NCI-H510A treated with DMSO at 0.1 percent for 48 hours (cell line): ENCODE results near the gene TANC1.

Experiments
- DNase-seq: peaks from one replicate; lab custom pipeline; 2025; lab: John Stamatoyannopoulos, UW

The TANC1 gene

DNA sequence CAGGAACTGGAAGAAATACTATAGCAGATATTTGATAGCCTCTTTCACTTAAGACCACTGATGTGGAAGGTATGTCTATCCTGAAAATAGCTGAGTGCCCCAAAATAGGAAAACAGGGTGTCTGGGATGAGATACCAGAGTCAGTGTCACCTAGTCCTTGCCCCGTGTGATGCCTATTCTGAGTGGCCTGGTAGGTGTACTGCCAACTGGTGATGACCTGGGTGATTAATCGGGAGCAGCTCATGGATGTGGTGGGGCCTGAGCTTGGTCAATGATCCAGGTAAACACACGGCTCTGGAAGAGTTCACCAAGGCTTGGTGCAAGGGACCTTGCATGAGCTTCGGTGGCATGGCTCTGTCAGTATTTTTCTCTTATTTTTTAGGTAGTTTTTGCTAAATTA lies 95.2 kb downstream of the TANC1 start:
- DNase-seq = no peak

DNA sequence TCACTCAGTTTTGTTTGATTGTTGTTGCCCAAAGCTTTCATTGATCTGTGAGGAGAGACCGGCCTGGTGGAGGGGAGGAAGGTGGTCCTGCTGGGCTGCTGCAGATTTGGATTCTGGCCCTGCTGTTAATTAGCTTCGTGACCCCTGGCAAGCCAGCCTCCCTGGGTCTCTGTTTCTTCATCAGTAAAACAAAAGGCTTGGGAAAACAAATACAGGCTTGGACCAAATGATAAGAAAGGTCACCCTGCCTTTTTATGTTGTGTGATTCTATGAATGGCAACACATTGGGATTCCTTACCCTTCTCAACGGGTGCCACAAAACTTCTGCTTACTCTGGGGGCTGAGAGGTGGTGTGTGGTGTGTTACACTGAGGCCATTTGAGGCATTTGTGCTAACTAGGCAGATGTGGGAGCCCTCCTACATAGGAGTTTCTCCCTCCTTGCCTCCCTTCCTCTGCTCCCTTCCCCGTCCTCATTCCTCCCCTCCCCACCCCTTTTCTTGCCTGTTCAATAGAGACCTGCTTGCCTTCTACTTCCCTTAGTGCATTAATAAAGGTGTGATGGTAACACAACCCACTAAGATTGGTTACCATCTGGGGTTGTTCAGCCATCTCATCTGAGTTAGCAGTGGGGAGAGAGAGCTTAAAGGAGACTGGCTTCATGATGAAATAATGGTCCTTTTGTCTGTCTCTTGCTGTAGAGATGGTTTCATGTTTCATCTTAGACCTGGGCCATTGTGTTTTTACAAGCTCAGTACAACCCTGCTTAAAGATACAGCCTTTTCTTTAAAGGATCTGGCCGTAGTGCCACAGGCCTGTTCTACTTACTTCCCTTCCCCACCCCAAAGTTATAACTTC lies 96.2 kb downstream of the TANC1 start:
- DNase-seq = no peak

DNA sequence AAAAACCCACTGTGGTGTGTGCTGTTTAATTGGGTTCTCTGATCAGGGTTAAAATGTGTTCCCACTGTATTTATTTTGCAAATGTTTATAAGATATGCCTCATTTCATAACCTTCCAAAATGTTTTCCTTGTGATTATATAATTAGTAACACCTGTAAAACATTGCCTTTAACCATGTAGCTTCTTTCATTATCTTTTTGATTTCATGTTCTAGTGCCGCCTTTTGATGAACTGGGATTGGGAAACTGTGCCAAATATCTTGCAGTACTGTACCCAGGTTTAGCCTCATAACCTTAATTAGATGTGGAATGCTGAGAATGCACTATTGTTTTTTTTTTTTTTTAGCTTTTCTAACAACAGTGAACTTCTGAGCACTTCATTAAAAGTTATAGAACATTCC lies 96.9 kb downstream of the TANC1 start:
- no peak for DNase-seq

DNA sequence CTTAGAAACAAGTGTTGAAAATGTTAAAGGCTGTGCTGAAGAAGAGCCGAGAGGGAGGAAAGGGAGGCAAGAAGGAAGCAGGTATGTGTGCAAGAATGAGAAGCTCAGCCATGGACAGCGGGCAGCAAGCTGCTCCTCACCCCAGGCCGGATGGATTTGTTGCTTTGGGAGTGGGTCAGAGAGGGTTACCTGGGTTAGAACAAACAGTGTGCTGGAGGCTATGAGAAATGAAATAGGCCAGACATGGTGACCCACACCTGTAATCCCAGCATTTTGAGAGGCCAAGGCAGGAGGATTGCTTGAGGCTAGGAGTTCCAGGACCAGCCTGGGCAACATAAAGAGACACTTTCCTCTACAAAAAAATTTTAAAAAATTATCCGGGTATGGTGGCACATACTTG lies 97.5 kb downstream of the TANC1 start:
- no peak for DNase-seq

DNA sequence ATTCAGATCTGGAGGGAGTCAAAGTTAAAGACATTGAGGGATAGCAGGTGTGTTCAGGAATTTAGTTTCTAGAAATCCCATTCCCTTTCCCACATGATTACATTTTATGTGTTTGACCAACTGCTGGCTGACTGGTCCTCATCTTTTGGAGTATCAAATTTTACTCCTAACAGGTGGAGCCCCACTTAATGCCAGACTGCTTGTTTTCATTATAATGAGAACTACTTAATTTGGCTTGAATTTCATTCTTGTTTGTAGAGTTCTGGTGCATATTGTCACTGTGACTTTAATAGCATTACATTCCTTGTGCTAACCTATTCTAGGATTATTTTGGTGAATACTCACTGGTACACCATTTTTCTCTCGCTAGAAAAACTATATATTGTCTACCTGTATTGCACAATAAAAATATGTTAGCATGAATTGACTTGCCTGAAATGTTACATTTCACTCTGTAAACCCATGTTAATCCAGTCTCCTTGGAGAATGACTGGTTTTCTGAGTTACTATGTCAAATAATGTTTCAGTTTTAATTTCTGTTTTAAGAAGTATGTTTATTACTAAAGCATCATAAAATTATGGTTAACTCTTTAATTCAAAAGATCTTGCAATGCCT lies 98.2 kb downstream of the TANC1 start:
- DNase-seq = no peak

DNA sequence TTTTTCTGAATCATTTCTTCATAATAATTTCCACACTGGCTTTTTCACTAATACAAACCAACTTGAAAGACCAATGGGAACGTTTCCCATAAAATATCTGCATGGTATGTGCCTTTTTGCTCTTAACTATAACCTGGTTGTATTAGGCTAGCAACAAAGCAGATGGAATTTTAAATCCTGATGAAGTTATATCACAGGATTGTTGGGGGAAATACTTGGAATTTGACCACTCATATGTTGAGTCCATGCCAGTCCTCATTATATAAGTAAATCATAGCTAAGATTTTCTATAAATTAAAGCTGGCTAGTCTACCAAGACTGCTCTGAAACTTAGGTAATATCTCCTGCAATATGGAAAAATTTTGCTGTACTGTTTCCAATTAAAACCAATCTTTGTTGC lies 99.5 kb downstream of the TANC1 start:
- no peak for DNase-seq

DNA sequence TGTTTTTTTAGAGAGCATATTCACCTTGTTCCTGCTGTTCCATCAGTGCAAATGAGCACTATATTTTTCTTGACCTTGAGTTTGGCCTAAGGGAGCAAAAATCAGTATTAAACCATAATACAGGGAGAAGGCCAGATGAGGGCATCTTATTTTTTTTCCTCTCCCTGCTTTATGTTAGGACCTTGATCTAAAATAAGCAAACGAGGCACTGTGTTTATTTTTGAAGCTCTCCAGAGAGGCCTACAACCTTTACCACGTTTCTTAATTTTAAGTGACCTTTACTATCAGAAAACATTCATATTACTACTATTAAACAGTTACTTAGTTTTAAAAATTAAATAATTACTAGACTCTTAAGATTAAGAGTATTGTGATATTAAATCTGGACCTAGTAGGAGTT lies 100.8 kb downstream of the TANC1 start:
- no peak for DNase-seq

DNA sequence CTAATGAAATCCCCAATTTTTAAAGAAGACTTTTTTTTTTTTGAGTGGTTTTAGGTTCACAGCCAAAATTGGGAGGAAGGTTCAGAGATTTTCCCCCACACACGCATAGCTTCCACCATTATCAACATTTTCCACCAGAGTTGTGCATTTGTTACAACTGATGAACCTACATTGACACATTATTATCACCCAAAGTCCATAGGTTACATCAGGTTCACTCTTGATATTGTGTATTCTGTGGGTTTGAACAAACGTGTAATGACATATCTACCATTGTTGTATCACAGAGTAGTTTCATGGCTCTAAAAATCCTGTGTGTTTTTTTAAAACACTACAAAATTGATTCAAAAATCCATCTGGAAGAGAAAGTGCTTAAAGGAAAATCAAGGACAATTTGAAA lies 101.8 kb downstream of the TANC1 start:
- DNase-seq = no peak

DNA sequence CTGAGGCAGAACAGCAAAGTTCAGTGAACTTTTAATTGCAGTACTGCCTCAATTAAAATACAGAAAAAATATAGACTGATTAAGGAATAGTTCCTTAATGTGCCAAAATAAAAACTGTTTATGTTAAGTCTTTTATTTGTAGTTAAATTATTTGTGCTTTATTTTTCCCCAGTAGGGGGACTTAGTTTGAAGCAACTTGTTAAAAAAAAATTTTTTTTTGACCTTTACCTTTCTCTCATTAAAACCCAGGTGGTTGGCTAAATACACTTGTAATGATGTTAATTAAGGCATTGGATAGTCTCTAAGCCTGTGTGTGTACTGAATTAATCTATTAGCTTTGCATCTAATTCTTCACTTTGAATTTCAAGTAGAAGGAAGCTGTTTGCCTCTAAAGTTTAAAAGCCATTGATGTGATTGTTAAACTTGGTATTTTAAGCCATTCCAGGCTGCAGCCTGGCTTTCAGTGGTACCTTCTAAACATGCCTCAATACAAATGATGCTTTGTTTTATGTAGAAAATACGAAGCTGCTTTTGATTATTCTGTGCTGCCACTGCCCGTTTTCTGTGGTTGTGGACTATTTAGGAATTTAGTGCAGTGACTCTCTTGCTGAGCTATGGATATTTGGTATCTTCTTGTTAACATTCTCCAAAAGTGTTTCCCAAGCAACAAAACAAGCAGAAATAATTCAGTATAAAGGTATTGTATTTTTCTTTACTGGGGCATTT lies 102.9 kb downstream of the TANC1 start:
- no peak for DNase-seq

DNA sequence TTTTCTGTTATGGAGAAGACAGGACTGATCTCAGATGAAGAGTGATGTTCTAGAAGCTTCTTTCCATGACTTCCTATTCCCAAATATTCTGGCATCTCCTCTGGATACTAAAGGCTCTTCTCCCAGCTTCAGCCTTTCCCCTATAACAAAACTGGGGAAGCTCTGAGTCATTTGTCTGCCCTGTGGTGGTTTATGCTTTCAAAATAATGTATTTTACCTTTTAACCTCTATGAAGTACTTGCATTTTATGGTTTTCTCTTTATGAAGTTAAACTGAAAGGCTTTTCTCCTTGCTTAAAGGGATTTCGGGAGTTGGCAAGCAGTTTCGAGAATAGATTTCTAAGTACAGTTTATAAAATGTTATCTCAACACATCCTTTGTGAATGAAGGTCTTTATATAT lies 104.4 kb downstream of the TANC1 start:
- DNase-seq = no peak

DNA sequence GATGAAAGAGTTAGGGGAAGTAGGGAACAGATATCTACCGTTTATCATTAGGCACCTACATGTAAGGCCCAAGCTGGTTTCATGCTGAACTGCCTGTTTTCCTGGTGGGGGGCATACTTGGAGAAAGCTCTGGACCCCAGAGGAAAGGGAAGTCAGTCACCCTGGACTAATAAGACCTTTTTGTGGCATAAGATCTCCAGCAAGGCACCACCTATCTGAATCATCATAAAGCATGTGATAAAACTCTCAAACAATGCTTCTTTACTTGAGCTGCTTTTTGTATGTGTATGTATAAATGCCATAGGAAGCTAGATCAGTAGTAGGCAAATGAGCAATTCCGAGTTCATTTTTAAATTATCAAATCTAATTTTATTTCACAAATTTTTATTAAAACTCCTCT lies 104.8 kb downstream of the TANC1 start:
- DNase-seq = no peak

DNA sequence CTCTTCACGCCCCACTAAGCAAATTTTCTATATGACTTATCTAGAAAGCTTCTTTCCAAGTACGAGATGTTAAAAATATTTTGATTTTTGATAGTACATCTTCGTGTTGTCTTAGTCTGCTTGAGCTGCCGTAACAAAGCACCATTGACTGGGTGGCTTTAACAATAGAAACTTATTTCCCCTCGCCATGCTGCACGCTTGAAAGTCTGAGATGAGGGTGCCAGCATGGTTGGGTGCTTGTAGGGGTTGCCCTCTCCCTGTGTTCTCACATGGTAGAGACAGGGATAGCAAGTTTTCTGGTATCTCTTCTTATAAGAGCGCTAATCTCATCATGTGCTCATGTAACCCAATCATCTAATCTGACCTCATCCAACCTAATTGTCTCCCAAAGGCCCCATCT lies 106.2 kb downstream of the TANC1 start:
- no peak for DNase-seq

DNA sequence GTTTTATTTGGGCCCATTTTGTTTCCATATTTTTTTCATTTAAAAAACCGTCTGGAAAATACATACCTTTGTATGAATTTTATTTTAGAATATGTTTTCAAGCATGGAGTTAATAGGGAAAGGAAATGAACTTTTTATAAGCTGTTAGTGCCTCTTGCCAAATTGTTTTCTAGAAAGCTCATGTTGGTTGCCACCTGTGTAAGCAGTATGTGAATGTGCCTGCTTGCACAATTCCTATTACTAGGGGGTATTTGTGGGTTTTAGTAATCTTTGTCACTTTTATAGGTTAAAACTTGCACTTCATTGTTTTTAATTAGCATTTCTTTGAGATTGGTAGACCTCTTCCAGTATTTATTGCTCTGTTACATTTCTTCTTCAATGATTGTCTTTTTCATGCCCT lies 107.3 kb downstream of the TANC1 start:
- no peak for DNase-seq

DNA sequence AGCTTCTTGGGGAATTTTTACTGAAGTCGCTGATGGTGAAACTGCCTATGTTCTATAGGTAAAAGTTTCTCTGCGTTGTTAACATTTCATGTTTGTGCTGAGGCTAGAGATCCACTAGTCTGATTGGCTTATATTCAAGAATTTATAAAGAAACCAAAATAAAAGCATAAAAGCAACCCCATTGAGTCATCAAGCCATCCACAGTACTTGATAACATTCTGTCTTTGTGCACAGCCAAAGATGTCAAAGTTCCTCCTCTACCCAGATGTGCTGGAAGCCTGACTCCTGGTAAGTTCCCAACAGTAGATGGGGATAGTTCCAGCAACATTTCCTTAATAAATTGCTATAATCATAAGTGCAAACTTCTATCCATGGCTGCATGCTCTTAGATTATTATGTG lies 107.8 kb downstream of the TANC1 start:
- DNase-seq = no peak

DNA sequence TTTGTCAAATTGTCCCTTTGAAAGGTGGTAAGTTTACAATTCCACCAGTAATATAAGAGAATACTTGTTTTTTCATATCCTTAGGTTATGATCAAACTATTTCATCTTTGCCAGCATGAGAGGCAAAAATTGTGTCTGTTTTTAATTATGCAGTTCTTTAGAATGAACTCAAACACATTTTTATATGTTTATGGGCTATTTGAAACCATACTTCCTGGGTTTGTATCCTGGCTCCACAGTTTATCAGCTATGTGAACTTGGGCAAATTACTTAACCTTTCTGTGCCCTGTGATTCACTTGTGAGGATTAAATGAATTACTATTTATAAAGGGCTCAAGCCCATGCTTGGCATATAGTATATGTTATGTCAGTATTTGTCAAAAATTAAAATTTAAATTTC lies 109.4 kb downstream of the TANC1 start:
- DNase-seq = no peak

DNA sequence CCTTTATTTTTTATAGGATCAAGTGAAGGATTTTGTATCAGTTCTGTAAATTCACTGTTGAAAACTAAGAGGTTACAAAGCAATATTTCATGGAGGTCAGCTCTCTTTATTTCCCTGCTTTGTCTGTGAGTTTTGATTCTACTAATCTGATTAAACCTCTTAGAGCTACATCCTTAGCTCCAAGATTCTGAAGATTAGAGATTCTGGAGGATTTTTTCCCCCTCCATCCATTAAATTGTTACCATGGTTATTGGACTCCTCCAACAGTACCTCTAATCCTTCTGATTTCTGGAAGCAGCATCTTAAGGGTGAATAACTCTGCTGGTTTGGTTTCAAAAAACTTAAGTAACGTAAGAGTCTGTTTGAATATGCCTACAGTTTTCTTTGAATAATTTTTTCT lies 110.0 kb downstream of the TANC1 start:
- DNase-seq = no peak

DNA sequence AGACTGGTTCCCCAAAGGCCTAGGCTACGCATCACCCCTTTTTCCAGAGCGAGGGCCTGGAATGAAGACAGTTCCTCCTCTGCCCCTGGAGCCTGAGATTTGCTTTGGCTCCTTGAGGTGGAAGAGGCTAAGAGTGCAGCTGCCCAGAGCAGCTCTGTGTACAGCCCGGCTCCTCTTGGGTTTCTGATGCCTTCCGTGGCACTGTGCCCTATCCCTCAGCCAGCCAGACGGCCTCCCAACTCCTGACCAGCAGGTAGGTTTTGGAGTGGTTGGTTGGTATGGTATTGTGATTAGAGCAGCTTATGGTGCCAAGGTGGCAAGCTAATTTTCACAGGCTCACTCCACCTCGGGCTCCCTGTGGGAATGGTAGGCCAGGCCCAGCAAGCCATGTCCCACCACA lies 112.2 kb downstream of the TANC1 start:
- DNase-seq = no peak

DNA sequence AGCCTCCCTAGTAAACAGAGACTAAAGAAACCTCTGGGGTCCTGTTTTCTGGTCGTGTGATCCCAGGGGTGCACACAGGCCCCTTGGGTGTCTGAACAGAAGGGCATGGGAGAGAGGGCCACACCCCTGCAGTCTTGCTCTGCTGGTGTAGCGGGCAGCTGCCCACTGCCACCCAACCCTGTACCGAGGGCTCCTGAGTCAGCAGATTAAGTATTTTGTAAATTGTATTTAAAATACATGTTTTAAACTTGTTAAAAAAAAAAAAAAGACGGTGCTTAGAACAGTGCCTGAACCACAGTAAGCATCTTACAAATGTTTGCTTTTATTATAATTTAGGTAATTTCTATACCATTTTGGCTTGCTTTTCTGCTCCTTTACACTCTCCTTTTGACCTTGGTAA lies 113.7 kb downstream of the TANC1 start:
- no peak for DNase-seq

DNA sequence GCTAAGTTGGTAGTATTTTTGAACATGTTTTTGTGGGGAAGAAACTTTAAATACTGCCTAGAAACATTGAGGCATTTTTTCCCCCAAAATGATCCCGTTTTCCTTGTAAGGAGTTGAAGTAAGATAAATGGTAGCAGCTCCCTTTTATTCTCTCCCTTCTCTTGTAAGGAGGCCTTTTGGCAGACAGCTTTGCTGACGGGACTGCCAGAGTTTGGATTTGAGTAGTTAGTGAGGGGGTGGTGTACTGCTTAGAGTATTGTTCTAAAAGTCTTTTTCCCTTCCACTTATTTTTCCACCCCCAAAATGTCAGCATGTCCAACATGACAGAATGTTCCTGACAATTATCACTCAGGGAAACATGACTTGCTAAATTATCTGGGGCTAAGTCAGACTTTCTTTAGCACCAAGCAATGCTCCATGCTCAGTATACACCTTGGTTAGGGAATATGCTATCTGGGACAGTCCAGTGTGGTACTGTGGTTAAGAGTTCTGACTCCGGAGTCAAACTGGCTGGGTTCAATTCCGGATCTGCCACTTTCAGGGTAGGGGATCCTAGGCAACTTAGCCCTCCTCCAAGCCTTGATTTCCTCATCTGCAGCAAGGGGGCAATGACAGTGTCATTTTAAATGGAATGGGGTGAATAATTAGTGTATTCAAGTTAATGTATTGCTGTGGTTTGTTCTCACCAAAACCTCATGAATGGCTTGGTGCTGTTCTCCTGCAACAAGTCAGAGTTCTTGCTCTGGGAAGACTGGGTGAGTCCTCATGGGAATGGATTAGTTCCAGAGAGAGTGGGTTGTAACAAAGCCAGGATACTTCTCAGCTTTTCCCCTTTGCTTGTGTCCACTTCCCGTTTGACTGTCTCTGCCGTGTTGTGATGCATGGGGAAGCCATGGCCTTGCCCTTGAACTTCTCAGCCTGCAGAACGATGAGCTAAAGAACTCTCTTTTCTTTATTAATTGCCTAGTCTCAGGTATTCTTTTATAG lies 116.2 kb downstream of the TANC1 start:
- no peak for DNase-seq

DNA sequence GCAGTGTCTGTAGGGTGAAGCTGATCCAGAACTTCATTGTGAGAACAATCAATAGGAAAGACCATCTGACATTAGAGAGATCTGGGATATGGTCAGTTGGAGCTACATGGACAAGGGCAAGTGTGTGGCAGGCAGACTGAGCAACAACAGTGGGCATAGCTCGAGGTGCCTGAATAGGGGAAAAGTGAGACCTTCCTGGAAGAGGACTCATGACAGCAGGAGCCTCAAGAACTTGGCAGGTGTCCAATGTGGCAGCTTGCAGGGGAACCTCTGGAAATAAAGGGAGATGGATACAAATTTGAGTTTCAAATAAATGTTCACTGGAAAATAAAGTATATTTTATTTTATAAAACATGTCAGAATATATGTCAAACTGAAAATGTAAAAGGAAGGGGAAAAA lies 117.9 kb downstream of the TANC1 start:
- peak; percentile 16 for DNase-seq

DNA sequence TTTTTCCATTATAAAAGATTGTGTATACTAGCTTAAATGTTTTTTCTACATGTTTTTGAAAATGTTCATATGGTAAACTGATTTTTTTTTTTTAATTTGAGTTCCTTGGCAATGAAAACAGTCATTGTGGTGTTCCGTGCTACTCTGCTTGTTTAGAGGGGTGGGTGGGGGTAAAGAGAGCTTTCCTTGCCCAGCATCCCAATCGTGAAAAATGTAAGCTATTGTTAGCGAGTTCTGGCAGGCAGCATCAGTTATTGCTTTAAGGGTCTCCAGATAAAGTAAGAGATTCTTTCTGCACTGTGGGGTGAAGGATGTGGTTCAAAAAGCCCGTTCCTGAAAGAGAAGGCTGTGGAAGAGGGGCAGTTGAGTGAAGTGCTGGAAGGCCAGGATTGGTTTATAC lies 118.4 kb downstream of the TANC1 start:
- no peak for DNase-seq

DNA sequence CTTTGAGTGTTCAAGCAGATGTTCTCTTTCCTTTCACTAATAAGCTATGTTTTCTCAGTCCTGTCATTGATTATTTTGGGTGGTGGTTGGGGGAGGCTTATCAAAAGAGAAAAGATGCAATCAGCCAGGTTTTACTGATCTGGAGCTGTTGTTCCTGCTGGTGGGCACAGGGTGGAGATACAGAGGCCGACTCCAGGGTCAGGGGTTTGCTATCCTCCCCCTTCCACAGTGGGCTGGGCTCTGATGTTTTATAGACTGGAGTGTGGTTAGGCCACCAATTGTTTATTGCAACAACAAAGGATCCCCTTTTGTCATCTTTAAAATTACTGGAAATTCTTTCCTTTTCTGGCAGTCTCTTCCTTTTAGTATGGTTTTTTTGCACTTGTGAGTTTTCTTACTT lies 120.5 kb downstream of the TANC1 start:
- DNase-seq = no peak
